Osteoblast (primary cell): ENCODE results near the gene CHPF. TPM values are rescaled to one million over a fixed set of nuclear protein-coding genes. Genes with fewer than 3 reads are reported as not detected.
A peak's percentile ranks its signal among the peaks of the same experiment; 100 is the strongest.

Experiments
- DNase-seq: peaks from one replicate; pipeline ENCODE4 v3.0.0; 2011; ENCODE audit warnings: low spot score, mixed read lengths; ENCODE audit not compliant: insufficient read length; ENCODE audit errors: missing footprints
- H2AFZ ChIP-seq: 2 replicates; pipeline ENCODE4 v1.6.0; 2011; ENCODE audit warnings: mild to moderate bottlenecking, low read length
- H3K27ac ChIP-seq: 2 replicates; pipeline ENCODE4 v1.5.1; 2011; ENCODE audit warnings: mild to moderate bottlenecking, low read depth, low read length, moderate library complexity
- H3K27me3 ChIP-seq: 2 replicates; pipeline ENCODE4 v1.6.0; 2012; ENCODE audit warnings: mild to moderate bottlenecking, control low read depth, inconsistent platforms, low read length, moderate library complexity; ENCODE audit not compliant: insufficient read depth
- H3K36me3 ChIP-seq: 2 replicates; pipeline ENCODE4 v1.5.1; 2011; ENCODE audit warnings: mild to moderate bottlenecking, low read length, control low read depth, moderate library complexity; ENCODE audit not compliant: insufficient read depth
- H3K4me1 ChIP-seq: 2 replicates; pipeline ENCODE4 v1.5.1; 2011; ENCODE audit warnings: mild to moderate bottlenecking, low read length, control low read depth, moderate library complexity; ENCODE audit not compliant: insufficient read depth
- H3K4me2 ChIP-seq: 2 replicates; pipeline ENCODE4 v1.6.0; 2011; ENCODE audit warnings: mild to moderate bottlenecking, low read length; ENCODE audit not compliant: insufficient read depth
- H3K4me3 ChIP-seq: fragments of 200-600 bp; sonication (generic); 3 replicates; pipeline ENCODE4 v1.5.1; 2012; ENCODE audit warnings: mild to moderate bottlenecking, low read length, inconsistent platforms; ENCODE audit not compliant: insufficient read depth
- H3K79me2 ChIP-seq: 2 replicates; pipeline ENCODE4 v1.6.0; 2012; ENCODE audit warnings: mild to moderate bottlenecking, low read length, control low read depth, inconsistent platforms; ENCODE audit not compliant: insufficient read depth
- H3K9me3 ChIP-seq: 2 replicates; pipeline ENCODE4 v1.5.1; 2011; ENCODE audit warnings: low read depth, low read length, control low read depth
- H4K20me1 ChIP-seq: 2 replicates; pipeline ENCODE4 v1.6.0; 2012; ENCODE audit warnings: mild to moderate bottlenecking, low read length, control low read depth; ENCODE audit not compliant: insufficient read depth
- total RNA-seq: library from RNA; depleted of rRNA; stranded (reverse); fragments of >200 nt; gene quantifications from 2 replicates; pipeline ENCODE4 v1.2.3, GENCODE V29; 2012
- TF ChIP-seq, protein P1 (sequence below): IDR thresholded peaks from 2 replicates; pipeline ENCODE4 v1.5.1; 2011; ENCODE audit warnings: mild to moderate bottlenecking, low read depth, low read length, moderate library complexity; ENCODE audit errors: extremely low read depth

Gene CHPF
- total RNA-seq, 1 donor: 192 TPM

DNA sequence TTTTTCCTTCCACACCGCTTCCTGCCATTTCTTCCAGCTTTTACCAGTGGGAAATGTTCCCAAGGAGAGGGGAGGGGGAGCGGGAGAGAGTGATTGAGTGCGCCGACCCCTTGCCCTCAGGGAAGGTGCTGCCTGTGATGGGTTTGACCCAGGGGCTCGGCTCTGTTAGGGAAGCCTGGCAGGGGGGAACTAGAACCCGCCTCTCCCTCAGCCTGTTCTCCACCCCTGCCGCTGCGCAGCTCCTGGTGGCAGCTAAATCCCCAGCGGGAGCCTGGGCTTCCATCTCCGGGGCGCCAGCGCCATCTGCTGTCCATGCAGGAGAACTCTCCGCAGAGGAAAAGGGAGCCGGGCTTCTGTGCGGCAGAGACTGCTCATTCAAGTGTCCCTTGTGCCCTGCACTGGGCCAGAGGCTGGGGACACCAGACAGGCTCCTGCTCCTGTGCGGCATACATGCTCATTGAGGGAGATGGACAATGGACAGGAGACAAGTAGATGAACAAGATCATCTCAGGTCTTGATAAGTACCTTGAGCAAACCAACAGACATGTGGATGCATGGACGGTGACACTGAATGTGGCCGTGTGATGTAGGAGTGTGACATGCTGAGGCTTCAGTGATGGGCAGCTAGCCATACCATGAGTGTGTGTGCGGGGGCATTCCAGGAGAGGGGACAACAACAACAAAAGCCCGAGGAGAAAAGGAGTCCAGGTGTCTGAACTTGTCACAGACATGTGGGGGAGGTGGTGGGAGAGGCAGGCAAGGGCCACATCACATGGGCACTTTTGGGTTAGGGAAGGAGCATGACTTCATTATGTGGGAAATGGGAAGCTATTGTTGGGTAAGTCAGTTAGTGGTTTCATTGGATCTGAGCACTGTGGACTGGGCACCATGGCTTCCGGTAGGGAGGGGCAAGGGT, 13.3 kb downstream of the CHPF start:
- H3K9me3 ChIP-seq: no peaks in the 10 kb centered on the region
- TF ChIP-seq, protein P1, sequence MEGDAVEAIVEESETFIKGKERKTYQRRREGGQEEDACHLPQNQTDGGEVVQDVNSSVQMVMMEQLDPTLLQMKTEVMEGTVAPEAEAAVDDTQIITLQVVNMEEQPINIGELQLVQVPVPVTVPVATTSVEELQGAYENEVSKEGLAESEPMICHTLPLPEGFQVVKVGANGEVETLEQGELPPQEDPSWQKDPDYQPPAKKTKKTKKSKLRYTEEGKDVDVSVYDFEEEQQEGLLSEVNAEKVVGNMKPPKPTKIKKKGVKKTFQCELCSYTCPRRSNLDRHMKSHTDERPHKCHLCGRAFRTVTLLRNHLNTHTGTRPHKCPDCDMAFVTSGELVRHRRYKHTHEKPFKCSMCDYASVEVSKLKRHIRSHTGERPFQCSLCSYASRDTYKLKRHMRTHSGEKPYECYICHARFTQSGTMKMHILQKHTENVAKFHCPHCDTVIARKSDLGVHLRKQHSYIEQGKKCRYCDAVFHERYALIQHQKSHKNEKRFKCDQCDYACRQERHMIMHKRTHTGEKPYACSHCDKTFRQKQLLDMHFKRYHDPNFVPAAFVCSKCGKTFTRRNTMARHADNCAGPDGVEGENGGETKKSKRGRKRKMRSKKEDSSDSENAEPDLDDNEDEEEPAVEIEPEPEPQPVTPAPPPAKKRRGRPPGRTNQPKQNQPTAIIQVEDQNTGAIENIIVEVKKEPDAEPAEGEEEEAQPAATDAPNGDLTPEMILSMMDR: peak; percentile 92
- no peaks in the 10 kb centered on the region for H3K79me2 ChIP-seq
- peak overlapping the region; percentile 75 for H3K4me2 ChIP-seq
- H2AFZ ChIP-seq: peak overlapping the region; percentile 61
- H3K4me3 ChIP-seq: peak overlapping the region; percentile 56
- no peaks in the 10 kb centered on the region for H3K36me3 ChIP-seq
- H3K27ac ChIP-seq: no peak overlapping the region
- H3K27me3 ChIP-seq: peaks cover 41% of the 10 kb centered on the region
- DNase-seq: peak; percentile 98
- H3K4me1 ChIP-seq: peaks cover 4% of the 10 kb centered on the region
- H4K20me1 ChIP-seq: no peaks in the 10 kb centered on the region

DNA sequence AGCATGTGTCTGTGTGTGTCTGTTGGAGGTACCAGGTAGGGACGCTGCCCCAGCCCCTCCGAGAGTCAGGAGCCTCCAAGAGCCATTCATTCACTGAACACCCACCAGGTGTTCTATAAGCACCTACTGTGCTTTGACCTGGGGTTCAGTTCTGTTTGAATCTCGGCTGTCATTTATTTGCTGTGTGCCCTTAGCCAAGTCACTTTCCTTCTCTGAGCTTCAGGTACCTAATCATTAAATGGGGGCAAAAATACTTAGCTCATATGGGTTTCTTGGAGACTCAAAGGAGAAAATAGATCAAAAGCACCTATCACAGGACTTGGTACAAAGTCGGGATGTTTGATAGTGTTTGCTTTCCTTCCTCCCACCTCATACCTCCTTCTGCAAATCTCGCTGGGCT, 16.1 kb downstream of the CHPF start:
- DNase-seq: no peak
- H3K79me2 ChIP-seq: no peaks in the 10 kb centered on the region
- TF ChIP-seq, protein P1: no peak
- H3K9me3 ChIP-seq: no peaks in the 10 kb centered on the region
- no peaks in the 10 kb centered on the region for H4K20me1 ChIP-seq
- peaks cover 4% of the 10 kb centered on the region for H3K4me1 ChIP-seq
- no peak overlapping the region for H2AFZ ChIP-seq
- H3K4me2 ChIP-seq: no peak overlapping the region
- H3K4me3 ChIP-seq: no peak overlapping the region
- H3K27ac ChIP-seq: no peak overlapping the region
- H3K27me3 ChIP-seq: peaks cover 40% of the 10 kb centered on the region
- no peaks in the 10 kb centered on the region for H3K36me3 ChIP-seq

DNA sequence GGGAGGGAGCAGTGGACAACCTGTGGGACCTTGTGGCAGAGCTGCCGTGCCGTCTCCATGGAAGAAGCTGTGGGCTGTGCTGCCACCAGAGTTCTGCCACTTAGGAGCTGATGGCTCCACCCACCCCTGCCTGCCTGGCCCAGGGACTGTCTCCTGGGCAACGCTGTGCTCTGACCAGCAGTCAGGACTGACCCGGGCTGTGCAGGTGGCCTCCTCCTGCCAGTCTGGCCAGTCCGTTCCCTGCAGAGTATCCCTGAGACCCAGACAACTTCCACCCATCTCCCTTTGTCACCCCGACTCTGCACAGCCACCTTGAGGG, 16.6 kb downstream of the CHPF start:
- TF ChIP-seq, protein P1: no peak
- Histone ChIP-seq H2AFZ (no peak overlapping the region), H3K4me2 (no peak overlapping the region), H3K27me3 (peaks cover 40% of the 10 kb centered on the region), H3K4me1 (peaks cover 5% of the 10 kb centered on the region), H3K36me3 (no peaks in the 10 kb centered on the region), H3K79me2 (no peaks in the 10 kb centered on the region), H3K27ac (no peak overlapping the region), H4K20me1 (no peaks in the 10 kb centered on the region), H3K4me3 (no peak overlapping the region), H3K9me3 (no peaks in the 10 kb centered on the region)
- no peak for DNase-seq

DNA sequence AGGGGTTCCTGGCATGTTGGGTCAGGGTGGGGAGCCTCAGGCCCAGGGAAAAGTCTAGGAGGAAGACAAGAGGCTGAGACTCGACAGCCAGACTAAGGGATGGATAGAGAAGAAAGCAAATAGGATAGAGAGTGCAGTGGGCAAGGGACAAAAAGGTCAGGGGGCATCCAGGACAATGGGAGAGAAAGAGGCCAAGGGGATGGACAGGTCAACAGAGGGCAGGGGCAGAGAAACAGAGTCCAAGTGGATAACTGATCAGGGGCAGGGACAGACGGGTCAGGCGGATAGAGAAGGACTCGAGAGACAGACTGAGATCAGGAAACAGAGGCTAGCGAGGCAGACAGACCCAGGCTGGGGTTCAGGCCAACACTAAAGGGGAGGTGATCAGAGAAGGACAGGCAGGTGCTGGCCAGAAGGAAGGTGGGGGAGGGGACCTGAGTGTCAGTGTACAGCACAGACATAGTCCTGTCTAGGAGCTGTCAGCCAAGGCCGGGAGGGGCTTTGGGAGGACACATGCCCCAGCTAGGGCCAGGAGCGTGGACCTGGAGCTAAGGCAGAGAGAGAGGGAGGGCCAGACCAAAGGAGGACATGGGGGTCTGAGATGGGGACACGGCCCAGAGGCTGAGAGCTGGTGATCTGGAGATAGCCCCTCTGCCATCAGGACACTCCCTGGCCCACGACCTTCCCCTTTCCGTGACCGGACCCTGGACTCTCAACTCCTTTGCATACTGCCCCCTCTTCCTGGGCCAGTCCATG, 17.1 kb downstream of the CHPF start:
- TF ChIP-seq, protein P1: no peak
- Histone ChIP-seq H3K4me1 (peaks cover 10% of the 10 kb centered on the region), H3K27me3 (peaks cover 40% of the 10 kb centered on the region), H3K4me2 (no peak overlapping the region), H3K79me2 (no peaks in the 10 kb centered on the region), H3K36me3 (no peaks in the 10 kb centered on the region), H3K4me3 (no peak overlapping the region), H2AFZ (no peak overlapping the region), H3K27ac (no peak overlapping the region), H4K20me1 (no peaks in the 10 kb centered on the region), H3K9me3 (no peaks in the 10 kb centered on the region)
- no peak for DNase-seq
